G401.6 (cell line): Measurements from ENCODE around the gene ARHGEF9.
A peak's percentile ranks its signal among the peaks of the same experiment; 100 is the strongest.
"Not testable (repeated sequence)": the region's sequence is repeated elsewhere in the genome, so short reads cannot be mapped to it uniquely, and the experiment has no call there.

Source experiments
- FAIRE-seq: peaks from 2 replicates; lab custom pipeline; 2012; peaks lifted over from hg19 to GRCh38; lab: Jason Lieb, UNC

The ARHGEF9 gene

GRCh38 chrX:63784902-63785707 is at the start of gene ARHGEF9:
Gene ARHGEF9 (minus strand): TSS chrX:63785214. CDS start chrX:63785145, 69 bp downstream.
- FAIRE-seq, result no peak

- FAIRE-seq, result not testable (repeated sequence)
Observed at GRCh38 chrX:63825446-63825845, 40.4 kb upstream of the ARHGEF9 start.

GRCh38 chrX:63818156-63818555 is 33.1 kb upstream of the ARHGEF9 start:
- FAIRE-seq, result no peak

- no peak for FAIRE-seq
Observed at GRCh38 chrX:63817696-63818095, 32.7 kb upstream of the ARHGEF9 start.

- FAIRE-seq, result no peak
Observed at GRCh38 chrX:63812823-63813222, 27.8 kb upstream of the ARHGEF9 start.

GRCh38 chrX:63810746-63811145 is 25.7 kb upstream of the ARHGEF9 start:
- FAIRE-seq, result no peak

GRCh38 chrX:63809173-63809572 is 24.2 kb upstream of the ARHGEF9 start:
- FAIRE-seq, result no peak

- FAIRE-seq, result not testable (repeated sequence)
Observed at GRCh38 chrX:63795406-63795805, 10.4 kb upstream of the ARHGEF9 start.

- FAIRE-seq, result no peak
Observed at GRCh38 chrX:63785708-63786040, 660 bp upstream of the ARHGEF9 start.

GRCh38 chrX:63784346-63784901 is 590 bp downstream of the ARHGEF9 start:
- no peak for FAIRE-seq

- no peak for FAIRE-seq
Observed at GRCh38 chrX:63782515-63782914, 2.5 kb downstream of the ARHGEF9 start.

GRCh38 chrX:63768760-63769159 is 16.3 kb downstream of the ARHGEF9 start:
- FAIRE-seq, result no peak

- FAIRE-seq, result no peak
Observed at GRCh38 chrX:63765712-63766111, 19.3 kb downstream of the ARHGEF9 start.

- FAIRE-seq, result no peak
Observed at GRCh38 chrX:63764946-63765345, 20.1 kb downstream of the ARHGEF9 start.

GRCh38 chrX:63761639-63762038 is 23.4 kb downstream of the ARHGEF9 start:
- no peak for FAIRE-seq

GRCh38 chrX:63758011-63758410 is 27.0 kb downstream of the ARHGEF9 start:
- no peak for FAIRE-seq

GRCh38 chrX:63755892-63756291 is 29.1 kb downstream of the ARHGEF9 start:
- FAIRE-seq, result no peak

GRCh38 chrX:63754860-63755579 is 30.0 kb downstream of the ARHGEF9 start:
- FAIRE-seq, result peak; percentile 98

GRCh38 chrX:63754136-63754859 is 30.7 kb downstream of the ARHGEF9 start:
- no peak for FAIRE-seq

- FAIRE-seq, result no peak
Observed at GRCh38 chrX:63751481-63751880, 33.5 kb downstream of the ARHGEF9 start.

GRCh38 chrX:63750811-63751210 is 34.2 kb downstream of the ARHGEF9 start:
- FAIRE-seq, result no peak

GRCh38 chrX:63747331-63747730 is 37.7 kb downstream of the ARHGEF9 start:
- FAIRE-seq, result no peak

GRCh38 chrX:63746715-63747114 is 38.3 kb downstream of the ARHGEF9 start:
- FAIRE-seq, result no peak
